ENCODE results near the gene SLC38A9.

The SLC38A9 gene

DNA sequence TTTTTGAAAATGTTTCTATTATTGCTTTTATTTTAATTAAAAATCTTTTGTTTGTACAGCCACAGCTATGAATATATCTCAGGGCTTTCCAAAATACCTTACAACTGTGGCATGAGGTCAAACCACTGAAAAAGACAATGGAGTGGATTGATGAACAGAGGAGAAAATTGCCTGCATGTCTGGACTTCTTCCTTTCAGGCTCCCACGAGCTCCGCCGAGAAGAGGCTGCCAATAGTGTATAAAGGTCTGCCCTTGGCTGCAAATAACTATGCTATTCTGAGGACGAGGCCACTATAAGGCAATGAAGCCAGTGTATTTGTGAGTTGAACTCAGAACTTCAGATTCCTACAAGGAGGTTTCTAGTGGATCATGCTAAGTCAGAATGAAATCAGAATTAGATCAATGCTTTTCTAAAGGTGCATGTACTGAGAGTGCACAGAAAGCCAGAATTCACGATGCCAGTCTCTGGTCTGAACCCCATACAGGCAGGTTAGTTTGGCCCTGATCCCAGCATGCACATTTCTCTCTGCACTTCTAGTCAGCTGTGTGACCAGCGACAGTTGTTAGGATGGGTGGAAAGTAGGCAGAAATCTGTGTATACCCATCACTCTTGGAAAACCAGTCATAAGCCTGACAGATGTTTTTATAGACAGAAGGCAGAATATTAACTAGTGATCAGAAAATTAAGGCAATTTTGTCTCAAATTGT lies 134.6 kb downstream of the SLC38A9 start:
- DNase-seq (ENCODE audit: low read depth) = no peak
- TF ChIP-seq, protein P1, sequence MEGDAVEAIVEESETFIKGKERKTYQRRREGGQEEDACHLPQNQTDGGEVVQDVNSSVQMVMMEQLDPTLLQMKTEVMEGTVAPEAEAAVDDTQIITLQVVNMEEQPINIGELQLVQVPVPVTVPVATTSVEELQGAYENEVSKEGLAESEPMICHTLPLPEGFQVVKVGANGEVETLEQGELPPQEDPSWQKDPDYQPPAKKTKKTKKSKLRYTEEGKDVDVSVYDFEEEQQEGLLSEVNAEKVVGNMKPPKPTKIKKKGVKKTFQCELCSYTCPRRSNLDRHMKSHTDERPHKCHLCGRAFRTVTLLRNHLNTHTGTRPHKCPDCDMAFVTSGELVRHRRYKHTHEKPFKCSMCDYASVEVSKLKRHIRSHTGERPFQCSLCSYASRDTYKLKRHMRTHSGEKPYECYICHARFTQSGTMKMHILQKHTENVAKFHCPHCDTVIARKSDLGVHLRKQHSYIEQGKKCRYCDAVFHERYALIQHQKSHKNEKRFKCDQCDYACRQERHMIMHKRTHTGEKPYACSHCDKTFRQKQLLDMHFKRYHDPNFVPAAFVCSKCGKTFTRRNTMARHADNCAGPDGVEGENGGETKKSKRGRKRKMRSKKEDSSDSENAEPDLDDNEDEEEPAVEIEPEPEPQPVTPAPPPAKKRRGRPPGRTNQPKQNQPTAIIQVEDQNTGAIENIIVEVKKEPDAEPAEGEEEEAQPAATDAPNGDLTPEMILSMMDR (IDR thresholded peaks at IDR 0.05; ENCODE audit: low read depth, low read length, missing control alignments) = no peak
- H3K4me3 ChIP-seq (ENCODE audit: low read depth, low read length) = no peak overlapping the region

DNA sequence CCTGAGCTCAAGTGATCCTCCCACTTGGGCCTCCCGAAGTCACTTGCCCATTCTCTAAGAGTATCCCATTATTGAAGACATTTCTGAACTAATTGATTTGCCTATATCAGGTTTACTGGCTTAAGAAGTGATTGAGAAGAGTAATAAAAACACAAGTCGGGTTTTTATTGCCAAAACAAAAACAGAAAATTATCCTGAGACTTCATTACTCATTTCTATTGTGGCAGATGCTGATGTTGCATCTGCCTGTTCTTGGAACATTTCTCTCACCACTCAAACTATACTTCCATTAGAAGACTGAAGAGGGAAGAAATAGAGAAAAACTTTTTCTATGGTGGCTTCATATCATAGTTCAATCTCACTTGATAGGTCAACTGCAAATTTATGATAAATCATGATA lies 135.5 kb downstream of the SLC38A9 start:
- H3K4me3 ChIP-seq (ENCODE audit: low read depth, low read length) = no peak overlapping the region
- TF ChIP-seq, protein P1 (IDR thresholded peaks at IDR 0.05; ENCODE audit: low read depth, low read length, missing control alignments) = no peak
- DNase-seq (ENCODE audit: low read depth) = no peak
